IMR-90 (cell line): ENCODE data around the gene MAGI2.

ENCODE experiments used
- CTCF ChIP-seq: conservative IDR thresholded peaks from 2 replicates; pipeline ENCODE4 v1.5.1; 2012; ENCODE audit warnings: mild to moderate bottlenecking, low read depth, low read length, improper control_type of control experiment
- ELK1 ChIP-seq: fragments of 150-350 bp; IDR thresholded peaks from 2 replicates; pipeline ENCODE4 v1.6.1; 2016; ENCODE audit warnings: low read depth, mild to moderate bottlenecking, low read length, moderate library complexity, borderline replicate concordance
- MAFK ChIP-seq: IDR thresholded peaks from 2 replicates; pipeline ENCODE4 v1.6.1; 2012; ENCODE audit warnings: low read depth, low read length, improper control_type of control experiment
- MXI1 ChIP-seq: IDR thresholded peaks from 2 replicates; pipeline ENCODE4 v1.6.1; 2012; ENCODE audit warnings: low read depth, mild to moderate bottlenecking, low read length, moderate library complexity, borderline replicate concordance
- POLR2A ChIP-seq: IDR thresholded peaks from 2 replicates; pipeline ENCODE4 v1.6.1; 2012; ENCODE audit warnings: mild to moderate bottlenecking, low read depth, low read length

- TF ChIP-seq MAFK, result no peak
- TF ChIP-seq CTCF, result no peak
- TF ChIP-seq POLR2A, result no peak
- TF ChIP-seq ELK1, result no peak
- TF ChIP-seq MXI1, result no peak
These were observed 152.0 kb downstream of the MAGI2 start for GRCh38 chr7:79301419-79301818.
